GM21737 (cell line): ENCODE data around the gene PAK4.

Source experiments
- ATAC-seq: cut with Tn5 transposase; IDR thresholded peaks from one replicate; pipeline ENCODE4 v1.9.1; 2021; ENCODE audit warnings: mild to moderate bottlenecking, moderate library complexity; ENCODE audit not compliant: unreplicated experiment

PAK4 gene

GRCh38 chr19:39177736-39178135, 52.1 kb downstream of the PAK4 start:
- ATAC-seq, result no peak

GRCh38 chr19:39178296-39179006, 52.9 kb downstream of the PAK4 start:
- no peak for ATAC-seq

GRCh38 chr19:39179754-39180153, 54.2 kb downstream of the PAK4 start:
- ATAC-seq, result no peak

- no peak for ATAC-seq
Measured at GRCh38 chr19:39180749-39181148, 55.2 kb downstream of the PAK4 start.

- ATAC-seq, result no peak
Measured at GRCh38 chr19:39181500-39182173, 56.1 kb downstream of the PAK4 start.

GRCh38 chr19:39182174-39182505, 56.6 kb downstream of the PAK4 start:
- no peak for ATAC-seq

GRCh38 chr19:39183104-39183503, 57.5 kb downstream of the PAK4 start:
- ATAC-seq, result no peak

GRCh38 chr19:39186391-39186790, 60.8 kb downstream of the PAK4 start:
- ATAC-seq, result no peak

GRCh38 chr19:39187552-39187943, 62.0 kb downstream of the PAK4 start:
- no peak for ATAC-seq

- no peak for ATAC-seq
Measured at GRCh38 chr19:39188960-39189359, 63.4 kb downstream of the PAK4 start.

GRCh38 chr19:39190768-39191167, 65.2 kb downstream of the PAK4 start:
- ATAC-seq, result no peak

- no peak for ATAC-seq
Measured at GRCh38 chr19:39192846-39193245, 67.3 kb downstream of the PAK4 start.

GRCh38 chr19:39193803-39194202, 68.2 kb downstream of the PAK4 start:
- ATAC-seq, result no peak

- ATAC-seq, result no peak
Measured at GRCh38 chr19:39194832-39195542, 69.4 kb downstream of the PAK4 start.

- ATAC-seq, result no peak
Measured at GRCh38 chr19:39195755-39196154, 70.2 kb downstream of the PAK4 start.

GRCh38 chr19:39196320-39196719, 70.7 kb downstream of the PAK4 start:
- no peak for ATAC-seq

- no peak for ATAC-seq
Measured at GRCh38 chr19:39196860-39197562, 71.4 kb downstream of the PAK4 start, which contains the start of gene NCCRP1. Gene NCCRP1, plus strand, starts transcription at chr19:39196964. Its CDS starts 19 bp downstream, at chr19:39196983.

- no peak for ATAC-seq
Measured at GRCh38 chr19:39197808-39198207, 72.2 kb downstream of the PAK4 start.

- no peak for ATAC-seq
Measured at GRCh38 chr19:39199025-39199424, 73.4 kb downstream of the PAK4 start.

GRCh38 chr19:39200066-39200802, 74.6 kb downstream of the PAK4 start:
- ATAC-seq, result no peak

- no peak for ATAC-seq
Measured at GRCh38 chr19:39200803-39201115, 75.2 kb downstream of the PAK4 start.
